ENCODE measurements around the gene LEKR1.

Gene LEKR1

GRCh38 chr3:157043771-157044170 is 217.6 kb downstream of the LEKR1 start:
- ATAC-seq (replicated peaks; ENCODE audit: extremely low read depth, poor library complexity, severe bottlenecking) (no peak), DNase-seq (ENCODE audit: low spot score in 2 of 2) (no peak)
- H3K36me3 Mint-ChIP-seq (ENCODE audit: insufficient read depth) = no peaks in the 10 kb centered on the region
- no peak overlapping the region for H3K27ac Mint-ChIP-seq (ENCODE audit: low read depth)
- no peaks in the 10 kb centered on the region for H3K27me3 Mint-ChIP-seq
- no peak overlapping the region for H3K4me3 Mint-ChIP-seq
- no peaks in the 10 kb centered on the region for H3K4me1 Mint-ChIP-seq
- H3K9me3 Mint-ChIP-seq = no peaks in the 10 kb centered on the region

DNA sequence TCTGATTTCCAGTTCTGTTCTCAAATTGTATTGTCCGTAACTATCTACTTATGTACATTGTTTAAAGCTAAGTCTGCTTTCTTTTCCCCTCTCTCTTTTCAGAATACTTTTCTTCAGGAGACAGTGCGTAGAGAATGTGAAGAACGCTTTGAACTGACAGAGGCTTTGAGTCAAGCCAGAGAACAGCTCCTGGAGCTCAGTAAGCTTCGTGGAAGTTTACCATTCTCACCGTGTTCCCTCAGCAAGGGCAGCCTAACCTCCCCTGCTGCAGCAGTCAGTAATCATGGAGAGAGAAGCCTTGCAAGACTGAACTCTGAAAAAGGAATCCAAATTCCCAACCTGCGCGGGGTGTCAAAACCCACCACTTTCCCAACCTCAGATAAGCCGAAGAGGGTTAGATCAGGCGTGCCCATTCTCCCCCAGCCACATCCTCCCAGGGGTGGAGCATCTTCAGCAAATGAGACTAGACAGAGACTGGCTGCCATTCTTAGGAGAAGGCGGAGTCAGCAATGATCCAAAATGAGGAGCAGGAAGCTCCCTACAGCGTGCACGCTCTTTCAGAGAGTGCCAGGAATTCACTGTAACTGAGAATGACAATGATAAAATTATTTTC is 219.2 kb downstream of the LEKR1 start:
- peaks cover 10% of the 10 kb centered on the region for H3K27me3 Mint-ChIP-seq
- ATAC-seq (replicated peaks; ENCODE audit: extremely low read depth, poor library complexity, severe bottlenecking) = no peak

GRCh38 chr3:157046520-157046919 is 220.4 kb downstream of the LEKR1 start:
- H3K9me3 Mint-ChIP-seq = no peaks in the 10 kb centered on the region
- H3K27me3 Mint-ChIP-seq = peaks cover 12% of the 10 kb centered on the region
- H3K36me3 Mint-ChIP-seq (ENCODE audit: insufficient read depth) = no peaks in the 10 kb centered on the region
- no peaks in the 10 kb centered on the region for H3K4me1 Mint-ChIP-seq
- no peak overlapping the region for H3K27ac Mint-ChIP-seq (ENCODE audit: low read depth)
- DNase-seq (ENCODE audit: low spot score in 2 of 2) (no peak), ATAC-seq (replicated peaks; ENCODE audit: extremely low read depth, poor library complexity, severe bottlenecking) (no peak)
- H3K4me3 Mint-ChIP-seq = no peak overlapping the region

More for the DNA sequence above, 219.2 kb downstream of the LEKR1 start:
- H3K4me1 Mint-ChIP-seq = no peaks in the 10 kb centered on the region
- no peak overlapping the region for H3K27ac Mint-ChIP-seq (ENCODE audit: low read depth)
- no peak overlapping the region for H3K4me3 Mint-ChIP-seq
- no peak for DNase-seq (ENCODE audit: low spot score in 2 of 2)
- H3K36me3 Mint-ChIP-seq (ENCODE audit: insufficient read depth) = no peaks in the 10 kb centered on the region
- no peaks in the 10 kb centered on the region for H3K9me3 Mint-ChIP-seq

- Mint-ChIP-seq H3K4me1 (no peaks in the 10 kb centered on the region), H3K9me3 (no peaks in the 10 kb centered on the region), H3K36me3 (ENCODE audit: insufficient read depth) (no peaks in the 10 kb centered on the region), H3K4me3 (no peak overlapping the region), H3K27me3 (peaks cover 21% of the 10 kb centered on the region), H3K27ac (ENCODE audit: low read depth) (no peak overlapping the region)
- DNase-seq (ENCODE audit: low spot score in 2 of 2) (no peak), ATAC-seq (replicated peaks; ENCODE audit: extremely low read depth, poor library complexity, severe bottlenecking) (no peak)
Measured at GRCh38 chr3:157051055-157051454, 224.9 kb downstream of the LEKR1 start.

- Mint-ChIP-seq H3K4me1 (no peaks in the 10 kb centered on the region), H3K27ac (ENCODE audit: low read depth) (no peak overlapping the region)
- no peak for DNase-seq (ENCODE audit: low spot score in 2 of 2)
Measured at GRCh38 chr3:157051591-157051990, 225.4 kb downstream of the LEKR1 start.

DNA sequence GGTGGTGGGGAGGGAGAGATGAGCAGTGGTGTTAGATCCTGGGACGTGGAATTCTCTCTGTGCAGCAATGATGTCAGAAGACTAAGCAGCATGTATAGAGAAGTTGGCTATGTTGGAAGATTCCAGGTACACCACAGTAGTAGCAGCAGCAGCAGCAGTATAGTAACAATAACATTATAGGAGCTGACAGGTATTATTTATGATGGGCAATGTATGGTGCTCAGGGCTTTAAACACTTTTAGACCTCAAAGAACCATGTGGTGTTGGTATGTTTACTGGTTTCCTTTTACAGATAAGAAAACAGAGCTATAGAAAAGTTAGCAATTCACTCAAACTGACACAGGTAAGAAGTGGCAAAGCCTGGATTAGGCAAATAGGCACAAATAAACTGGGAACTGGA is 229.9 kb downstream of the LEKR1 start:
- Mint-ChIP-seq H3K36me3 (ENCODE audit: insufficient read depth) (no peaks in the 10 kb centered on the region), H3K27me3 (peaks cover 8% of the 10 kb centered on the region), H3K4me3 (no peak overlapping the region), H3K9me3 (no peaks in the 10 kb centered on the region), H3K27ac (ENCODE audit: low read depth) (no peak overlapping the region), H3K4me1 (no peaks in the 10 kb centered on the region)
- DNase-seq (ENCODE audit: low spot score in 2 of 2) (no peak), ATAC-seq (replicated peaks; ENCODE audit: extremely low read depth, poor library complexity, severe bottlenecking) (no peak)

More at GRCh38 chr3:157051591-157051990, 225.4 kb downstream of the LEKR1 start:
- Mint-ChIP-seq H3K36me3 (ENCODE audit: insufficient read depth) (no peaks in the 10 kb centered on the region), H3K9me3 (no peaks in the 10 kb centered on the region), H3K27me3 (peaks cover 21% of the 10 kb centered on the region), H3K4me3 (no peak overlapping the region)
- ATAC-seq (replicated peaks; ENCODE audit: extremely low read depth, poor library complexity, severe bottlenecking) = no peak

- Mint-ChIP-seq H3K4me1 (no peaks in the 10 kb centered on the region), H3K4me3 (no peak overlapping the region), H3K36me3 (ENCODE audit: insufficient read depth) (no peaks in the 10 kb centered on the region), H3K27ac (ENCODE audit: low read depth) (no peak overlapping the region), H3K27me3 (peaks cover 6% of the 10 kb centered on the region), H3K9me3 (no peaks in the 10 kb centered on the region)
- ATAC-seq (replicated peaks; ENCODE audit: extremely low read depth, poor library complexity, severe bottlenecking) (no peak), DNase-seq (ENCODE audit: low spot score in 2 of 2) (no peak)
Measured at GRCh38 chr3:157058392-157059071, 232.4 kb downstream of the LEKR1 start.

- Mint-ChIP-seq H3K4me3 (no peak overlapping the region), H3K4me1 (no peaks in the 10 kb centered on the region), H3K27ac (ENCODE audit: low read depth) (no peak overlapping the region)
Measured at GRCh38 chr3:157059181-157059580, 233.0 kb downstream of the LEKR1 start.

DNA sequence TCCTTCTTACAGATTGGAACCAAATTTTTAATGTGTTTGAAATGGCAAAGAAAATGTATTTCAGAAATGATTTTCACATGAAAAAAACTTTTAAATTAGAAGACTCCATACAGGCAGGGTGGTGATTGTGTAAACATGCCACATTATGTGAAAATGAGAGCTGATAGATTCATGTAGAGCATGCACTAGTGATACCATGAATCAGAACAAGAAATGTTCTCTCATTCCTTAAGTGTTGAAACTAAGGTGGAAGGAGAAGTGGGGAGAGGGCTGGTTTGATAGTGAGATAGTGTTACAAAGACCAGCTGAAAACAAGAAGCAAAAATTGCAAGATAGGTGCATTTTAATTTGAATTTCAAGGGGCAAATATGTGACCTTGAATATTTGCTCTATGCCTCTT is 233.5 kb downstream of the LEKR1 start:
- H3K27me3 Mint-ChIP-seq = no peaks in the 10 kb centered on the region
- H3K36me3 Mint-ChIP-seq (ENCODE audit: insufficient read depth) = no peaks in the 10 kb centered on the region
- no peaks in the 10 kb centered on the region for H3K9me3 Mint-ChIP-seq
- no peak overlapping the region for H3K4me3 Mint-ChIP-seq
- no peaks in the 10 kb centered on the region for H3K4me1 Mint-ChIP-seq
- H3K27ac Mint-ChIP-seq (ENCODE audit: low read depth) = no peak overlapping the region
- ATAC-seq (replicated peaks; ENCODE audit: extremely low read depth, poor library complexity, severe bottlenecking) = no peak
- DNase-seq (ENCODE audit: low spot score in 2 of 2) = no peak

More at GRCh38 chr3:157059181-157059580, 233.0 kb downstream of the LEKR1 start:
- H3K36me3 Mint-ChIP-seq (ENCODE audit: insufficient read depth) = no peaks in the 10 kb centered on the region
- ATAC-seq (replicated peaks; ENCODE audit: extremely low read depth, poor library complexity, severe bottlenecking) = no peak
- no peak for DNase-seq (ENCODE audit: low spot score in 2 of 2)
- no peaks in the 10 kb centered on the region for H3K27me3 Mint-ChIP-seq
- no peaks in the 10 kb centered on the region for H3K9me3 Mint-ChIP-seq

DNA sequence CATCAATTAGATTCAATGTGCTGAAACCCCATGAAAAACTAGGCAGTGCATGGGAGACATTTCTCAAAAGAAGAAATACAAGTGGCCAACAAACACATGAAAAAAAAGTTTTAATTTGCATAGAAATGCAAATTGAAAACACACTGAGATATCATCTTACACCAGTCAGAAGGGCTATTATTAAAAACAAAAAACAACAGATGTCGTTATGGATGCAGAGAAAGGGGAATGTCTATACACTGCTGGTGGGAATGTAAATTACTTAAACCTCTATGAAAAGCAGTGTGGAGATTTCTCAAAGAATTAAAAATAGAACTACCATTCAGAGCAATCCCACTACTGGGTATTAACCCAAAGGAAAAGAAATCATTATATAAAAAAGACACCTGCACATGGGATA is 235.1 kb downstream of the LEKR1 start:
- no peaks in the 10 kb centered on the region for H3K27me3 Mint-ChIP-seq
- ATAC-seq (replicated peaks; ENCODE audit: extremely low read depth, poor library complexity, severe bottlenecking) (no peak), DNase-seq (ENCODE audit: low spot score in 2 of 2) (no peak)
- H3K36me3 Mint-ChIP-seq (ENCODE audit: insufficient read depth) = peaks cover 2% of the 10 kb centered on the region
- H3K27ac Mint-ChIP-seq (ENCODE audit: low read depth) = no peak overlapping the region
- no peaks in the 10 kb centered on the region for H3K9me3 Mint-ChIP-seq
- H3K4me1 Mint-ChIP-seq = peaks cover 10% of the 10 kb centered on the region
- no peak overlapping the region for H3K4me3 Mint-ChIP-seq

DNA sequence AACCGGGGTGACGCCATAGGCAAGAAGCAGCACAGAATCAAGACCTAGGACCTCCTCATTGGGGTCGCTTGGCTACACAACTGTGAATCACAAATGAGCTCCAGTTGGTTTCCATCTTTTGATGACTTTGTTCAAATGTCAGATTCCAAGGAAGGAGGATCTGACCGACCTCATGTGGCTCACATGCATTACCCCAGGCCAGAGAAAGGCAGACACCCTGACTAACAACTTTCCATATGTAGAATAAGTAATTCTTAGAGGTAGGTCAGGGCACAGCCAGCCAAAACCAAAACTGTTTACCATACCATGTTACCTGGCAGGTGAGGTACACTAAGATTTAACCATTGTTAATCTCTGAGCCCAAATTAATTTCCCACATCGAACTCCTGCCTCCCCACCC is 237.3 kb downstream of the LEKR1 start:
- Mint-ChIP-seq H3K27me3 (no peaks in the 10 kb centered on the region), H3K4me3 (no peak overlapping the region), H3K36me3 (ENCODE audit: insufficient read depth) (peaks cover 7% of the 10 kb centered on the region), H3K27ac (ENCODE audit: low read depth) (no peak overlapping the region), H3K9me3 (no peaks in the 10 kb centered on the region), H3K4me1 (peaks cover 32% of the 10 kb centered on the region)
- ATAC-seq (replicated peaks; ENCODE audit: extremely low read depth, poor library complexity, severe bottlenecking) (no peak), DNase-seq (ENCODE audit: low spot score in 2 of 2) (no peak)

DNA sequence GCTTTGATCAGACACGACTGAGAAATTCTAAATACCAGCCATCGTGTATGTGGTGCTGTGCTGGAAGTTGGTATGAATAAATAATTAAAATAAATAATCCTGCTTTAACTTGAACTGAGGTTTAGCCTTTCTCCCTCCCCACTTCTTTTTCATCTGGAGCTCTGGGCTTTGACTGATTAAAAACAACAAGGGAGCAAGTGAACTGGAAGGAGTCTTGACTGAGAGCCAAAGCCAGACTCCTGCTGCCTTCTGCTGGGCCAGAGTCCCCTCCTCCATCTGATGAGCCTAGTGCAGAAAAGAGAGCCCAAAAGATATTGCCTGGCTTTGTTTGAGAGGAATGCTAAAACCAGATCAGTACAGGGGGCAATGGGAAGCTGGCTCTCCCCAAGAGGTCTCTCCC is 237.8 kb downstream of the LEKR1 start:
- Mint-ChIP-seq H3K27ac (ENCODE audit: low read depth) (no peak overlapping the region), H3K4me3 (no peak overlapping the region), H3K36me3 (ENCODE audit: insufficient read depth) (peaks cover 7% of the 10 kb centered on the region), H3K9me3 (no peaks in the 10 kb centered on the region), H3K4me1 (peaks cover 36% of the 10 kb centered on the region), H3K27me3 (no peaks in the 10 kb centered on the region)
- DNase-seq (ENCODE audit: low spot score in 2 of 2) = no peak
- ATAC-seq (replicated peaks; ENCODE audit: extremely low read depth, poor library complexity, severe bottlenecking) = no peak

DNA sequence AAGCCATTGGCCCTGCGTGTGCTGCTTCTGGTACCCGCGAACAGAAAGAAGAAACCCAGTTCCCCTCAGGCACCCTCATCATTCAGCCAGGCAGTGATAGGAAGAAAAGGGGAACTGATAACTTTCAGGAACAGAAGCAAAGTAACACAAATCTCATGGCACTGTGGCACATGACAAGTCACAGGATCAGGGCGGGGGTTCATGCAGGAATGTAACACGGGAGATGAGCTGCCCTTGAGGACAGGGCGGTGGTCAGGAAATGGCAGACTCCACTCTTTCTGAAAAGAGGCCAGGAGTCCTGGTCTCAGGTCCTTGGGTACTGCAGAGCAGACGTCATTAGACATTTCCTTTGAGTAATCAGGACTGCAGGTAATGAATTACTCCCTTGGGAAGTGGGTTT is 238.2 kb downstream of the LEKR1 start:
- H3K27ac Mint-ChIP-seq (ENCODE audit: low read depth) = no peak overlapping the region

More for the DNA sequence above, 238.2 kb downstream of the LEKR1 start:
- Mint-ChIP-seq H3K9me3 (no peaks in the 10 kb centered on the region), H3K36me3 (ENCODE audit: insufficient read depth) (peaks cover 7% of the 10 kb centered on the region), H3K4me1 (peaks cover 36% of the 10 kb centered on the region), H3K4me3 (no peak overlapping the region), H3K27me3 (no peaks in the 10 kb centered on the region)
- no peak for DNase-seq (ENCODE audit: low spot score in 2 of 2)
- no peak for ATAC-seq (replicated peaks; ENCODE audit: extremely low read depth, poor library complexity, severe bottlenecking)
